NCI-H774 (cell line): ENCODE results near the gene NEAT1.
"Not testable (repeated sequence)": the region's sequence is repeated elsewhere in the genome, so short reads cannot be mapped to it uniquely, and the experiment has no call there.

ENCODE experiments used
- DNase-seq: peaks from one replicate; lab custom pipeline; 2025; lab: John Stamatoyannopoulos, UW

The NEAT1 gene

GRCh38 chr11:65448418-65449105, 26.0 kb downstream of the NEAT1 start:
- no peak for DNase-seq

DNA sequence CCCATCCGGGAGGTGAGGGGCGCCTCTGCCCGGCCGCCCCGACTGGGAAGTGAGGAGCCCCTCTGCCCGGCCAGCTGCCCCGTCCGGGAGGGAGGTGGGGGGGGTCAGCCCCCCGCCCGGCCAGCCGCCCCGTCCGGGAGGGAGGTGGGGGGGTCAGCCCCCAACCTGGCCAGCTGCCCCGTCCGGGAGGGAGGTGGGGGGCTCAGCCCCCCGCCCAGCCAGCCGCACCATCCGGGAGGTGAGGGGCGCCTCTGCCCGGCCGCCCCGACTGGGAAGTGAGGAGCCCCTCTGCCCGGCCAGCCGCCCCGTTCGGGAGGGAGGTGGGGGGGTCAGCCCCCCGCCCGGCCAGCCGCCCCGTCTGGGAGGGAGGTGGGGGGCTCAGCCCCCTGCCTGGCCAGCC, 28.7 kb downstream of the NEAT1 start:
- not testable (repeated sequence) for DNase-seq

GRCh38 chr11:65452259-65452658, 29.7 kb downstream of the NEAT1 start:
- DNase-seq, result not testable (repeated sequence)

DNA sequence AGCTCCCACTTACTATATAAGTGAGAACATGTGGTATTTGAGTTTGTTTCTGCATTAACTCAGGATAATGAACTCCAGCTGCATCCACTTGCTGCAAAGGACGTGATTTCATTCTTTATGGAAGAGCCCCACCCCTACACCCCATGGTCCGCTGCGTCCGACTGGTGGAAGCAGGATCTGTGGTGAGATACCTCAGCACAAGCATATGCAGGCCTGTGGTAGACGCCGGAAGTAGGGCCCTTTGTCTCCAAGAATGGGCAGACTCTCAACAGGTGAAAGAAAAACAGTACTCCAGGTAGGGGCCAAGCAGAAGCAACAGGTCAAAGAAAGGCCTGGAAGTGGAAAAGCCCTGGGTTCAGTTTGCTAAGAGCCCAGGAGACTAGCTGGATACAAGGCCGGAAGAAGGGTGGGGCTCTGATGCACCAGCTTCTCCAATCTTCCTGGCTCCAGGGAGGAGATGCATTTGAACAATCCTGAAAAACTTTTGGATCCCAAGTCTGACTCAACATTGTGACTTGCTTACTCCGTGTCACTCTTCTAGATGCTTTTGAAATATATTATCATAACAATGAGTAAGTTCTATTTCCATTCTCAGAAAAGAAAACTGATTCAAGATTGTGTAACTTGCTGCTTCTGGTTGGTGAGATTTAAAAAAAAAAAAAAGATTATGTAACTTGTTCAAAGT, 30.4 kb downstream of the NEAT1 start:
- DNase-seq, result peak; percentile 44

DNA sequence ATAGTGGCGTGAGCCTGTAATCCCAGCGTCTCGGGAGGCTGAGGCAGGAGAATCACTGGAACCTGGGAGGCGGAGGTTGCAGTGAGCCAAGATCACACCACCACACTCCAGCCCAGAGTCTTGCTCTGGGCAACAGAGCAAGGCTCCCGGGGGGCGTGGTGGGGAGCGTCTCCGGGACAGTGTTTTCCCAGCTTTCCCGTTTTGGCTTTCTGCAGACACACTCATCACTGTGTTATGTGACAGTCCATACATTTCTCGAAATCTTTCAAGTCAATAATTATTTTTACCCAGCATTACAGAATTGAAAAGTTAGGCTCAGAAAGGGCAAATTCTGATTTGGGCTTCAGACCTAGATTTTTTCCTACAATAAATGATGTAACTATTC, 31.7 kb downstream of the NEAT1 start:
- DNase-seq, result no peak

DNA sequence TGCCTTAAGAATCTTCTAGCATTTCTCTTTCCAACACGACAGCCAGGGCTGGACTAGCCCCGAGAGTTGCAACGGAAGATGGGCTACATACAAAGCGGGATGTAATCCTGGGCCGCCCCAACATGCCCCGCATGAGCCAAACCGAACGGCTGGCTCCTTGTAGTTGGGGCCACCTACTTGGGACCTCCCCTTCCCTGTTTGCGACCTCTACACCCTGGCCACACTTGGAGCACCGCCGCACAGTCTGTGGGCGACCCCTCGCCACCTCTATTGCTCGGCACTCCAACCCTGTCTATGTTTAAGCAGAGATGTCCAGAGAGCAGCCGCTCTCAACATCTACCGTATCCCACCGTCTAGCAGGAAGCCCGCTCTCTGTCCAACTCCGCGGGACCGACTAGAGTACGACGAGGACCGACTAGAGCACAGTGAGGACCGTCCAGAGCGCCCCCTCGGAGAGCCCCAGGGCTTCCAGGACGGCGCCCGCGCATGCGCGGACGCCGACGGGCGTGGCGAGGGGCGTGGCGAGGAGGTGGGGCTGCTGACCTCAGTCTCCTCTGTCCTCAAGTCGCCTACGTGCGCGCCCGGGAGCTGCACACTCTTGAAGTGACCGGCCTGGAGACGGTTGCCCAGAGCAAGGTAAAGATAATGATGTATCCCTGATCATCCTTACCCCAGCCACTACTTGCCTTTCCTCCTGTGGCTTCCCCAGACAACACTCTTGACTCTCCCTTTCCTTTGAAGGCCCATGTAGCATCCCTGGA, 32.3 kb downstream of the NEAT1 start:
- DNase-seq, result peak; percentile 83

DNA sequence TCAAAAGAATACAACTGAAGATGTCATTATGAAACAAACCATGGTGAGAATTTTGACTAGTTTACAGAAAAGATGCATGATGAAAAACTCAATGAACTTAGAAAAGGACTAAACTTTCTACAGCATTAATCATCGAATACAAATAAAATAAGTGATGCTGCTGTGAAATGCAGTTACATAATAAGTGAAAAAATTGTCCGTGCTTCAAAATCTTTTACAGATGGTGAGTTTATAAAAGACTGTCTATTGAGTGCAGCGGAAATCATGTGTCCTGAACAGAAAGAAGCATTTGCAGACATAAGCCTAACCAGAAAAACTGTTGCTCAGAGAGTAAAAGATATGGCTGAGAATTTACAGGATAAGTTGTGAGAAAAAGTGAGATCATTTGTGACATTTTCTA, 33.8 kb downstream of the NEAT1 start:
- DNase-seq, result no peak

- DNase-seq, result no peak
Measured at GRCh38 chr11:65459552-65459951, 37.0 kb downstream of the NEAT1 start.

DNA sequence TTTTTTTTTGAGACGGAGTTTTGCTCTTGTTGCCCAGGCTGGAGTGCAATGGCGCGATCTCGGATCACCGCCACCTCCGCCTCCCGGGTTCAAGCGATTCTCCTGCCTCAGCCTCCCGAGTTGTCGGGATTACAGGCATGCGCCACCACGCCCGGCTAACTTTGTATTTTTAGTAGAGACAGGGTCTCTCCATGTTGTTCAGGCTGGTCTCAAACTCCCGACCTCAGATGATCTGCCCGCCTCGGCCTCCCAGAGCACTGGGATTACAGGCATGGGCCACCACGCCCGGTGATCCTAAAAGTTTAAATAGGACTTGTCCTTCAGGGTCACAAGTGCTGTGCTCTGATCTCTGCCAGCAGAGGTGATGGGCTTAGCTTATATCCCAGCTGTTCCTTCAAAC, 42.9 kb downstream of the NEAT1 start:
- DNase-seq, result not testable (repeated sequence)

- not testable (repeated sequence) for DNase-seq
Measured at GRCh38 chr11:65467306-65467705, 44.7 kb downstream of the NEAT1 start.

GRCh38 chr11:65468874-65469333, 46.3 kb downstream of the NEAT1 start:
- DNase-seq, result peak; percentile 87

GRCh38 chr11:65470433-65471049, 47.9 kb downstream of the NEAT1 start:
- no peak for DNase-seq

- DNase-seq, result peak; percentile 24
Measured at GRCh38 chr11:65471447-65471891, 48.9 kb downstream of the NEAT1 start.

DNA sequence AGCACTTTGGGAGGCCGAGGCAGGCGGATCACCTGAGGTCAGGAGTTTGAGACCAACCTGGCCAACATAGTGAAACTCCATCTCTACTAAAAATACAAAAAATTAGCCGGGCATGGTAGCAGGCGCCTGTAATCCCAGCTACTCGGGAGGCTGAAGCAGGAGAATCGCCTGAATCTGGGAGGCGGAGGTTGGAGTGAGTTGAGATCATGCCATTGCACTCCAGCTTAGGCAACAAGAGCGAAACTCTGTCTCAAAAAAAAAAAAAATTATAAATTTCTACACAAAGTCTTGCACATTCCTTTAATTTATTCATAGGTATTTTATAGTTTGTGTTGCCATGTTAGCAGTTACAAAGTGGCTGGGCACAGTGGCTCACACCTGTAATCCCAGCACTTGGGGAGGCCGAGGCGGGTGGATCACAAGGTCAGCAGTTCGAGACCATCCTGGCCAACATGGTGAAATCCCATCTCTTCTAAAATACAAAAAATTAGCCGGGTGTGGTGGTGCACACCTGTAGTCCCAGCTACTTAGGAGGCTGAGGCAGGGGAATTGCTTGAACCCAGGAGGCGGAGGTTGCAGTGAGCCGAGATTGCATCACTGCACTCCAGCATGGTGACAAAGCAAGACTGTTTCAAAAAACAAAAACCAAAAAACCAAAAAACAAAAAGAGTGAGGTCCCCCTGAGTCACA, 50.1 kb downstream of the NEAT1 start:
- DNase-seq, result not testable (repeated sequence)

DNA sequence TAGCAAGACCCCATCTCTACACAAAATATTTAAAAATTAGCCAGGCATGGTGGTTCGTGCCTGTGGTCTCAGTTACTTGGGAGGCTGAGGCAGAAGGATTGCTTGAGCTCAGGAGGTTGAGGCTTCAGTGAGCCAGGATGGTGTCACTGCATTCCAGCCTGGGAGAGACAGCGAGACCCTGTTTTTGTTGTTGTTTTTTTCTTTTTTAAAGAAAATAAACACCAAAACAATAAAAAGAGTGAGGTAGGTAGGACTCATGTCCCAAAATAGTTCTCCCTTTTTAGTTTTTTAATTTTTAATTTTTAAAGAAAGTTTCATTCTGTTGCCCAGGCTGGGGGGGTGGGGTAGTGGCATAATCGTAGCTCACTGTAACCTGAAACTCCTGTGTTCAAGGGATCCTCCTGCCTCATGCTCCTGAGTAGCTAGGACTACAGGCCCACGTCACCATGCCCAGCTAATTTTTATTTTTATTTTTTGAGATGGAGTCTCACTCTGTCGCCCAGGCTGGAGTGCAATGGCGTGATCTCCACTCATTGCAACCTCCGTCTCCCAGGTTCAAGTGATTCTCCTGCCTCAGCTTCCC, 50.8 kb downstream of the NEAT1 start:
- DNase-seq, result no peak

DNA sequence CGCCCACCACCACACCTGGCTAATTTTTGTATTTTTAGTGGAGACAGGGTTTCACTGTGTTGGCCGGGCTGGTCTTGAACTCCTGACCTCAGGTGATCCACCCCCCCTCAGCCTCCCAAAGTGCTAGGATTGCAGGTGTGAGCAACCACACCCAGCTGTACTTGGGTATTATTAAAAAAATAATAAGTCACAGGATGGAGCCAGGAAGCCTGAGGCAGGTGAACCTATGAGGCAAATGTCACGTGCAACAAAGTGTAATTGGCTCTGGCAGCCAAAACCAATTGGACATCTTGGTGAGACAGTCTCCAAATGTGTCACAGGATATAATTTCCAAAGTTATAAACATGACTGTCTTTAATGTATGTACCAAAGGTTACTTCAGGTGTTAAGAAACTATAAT, 52.3 kb downstream of the NEAT1 start:
- peak; percentile 26 for DNase-seq

- no peak for DNase-seq
Measured at GRCh38 chr11:65476632-65477148, 54.1 kb downstream of the NEAT1 start.

- DNase-seq, result peak; percentile 97
Measured at GRCh38 chr11:65477149-65477965, 54.8 kb downstream of the NEAT1 start.

GRCh38 chr11:65478388-65479183, 56.0 kb downstream of the NEAT1 start:
- DNase-seq, result peak; percentile 22
